GM19468 (cell line): ENCODE data around the gene CDYL.

Experiments used
- ATAC-seq: cut with Tn5 transposase; IDR thresholded peaks from one replicate; pipeline ENCODE4 v1.9.1; 2021; ENCODE audit warnings: mild to moderate bottlenecking, moderate library complexity, moderate number of reproducible peaks; ENCODE audit not compliant: unreplicated experiment; ENCODE audit errors: extremely low read depth

Gene CDYL

GRCh38 chr6:4801491-4802110 is 25.4 kb downstream of the CDYL start:
- no peak for ATAC-seq

- ATAC-seq, result peak; percentile 52
These were observed 26.2 kb downstream of the CDYL start for GRCh38 chr6:4802312-4802935.

GRCh38 chr6:4803343-4803744 is 27.1 kb downstream of the CDYL start:
- ATAC-seq, result no peak

- no peak for ATAC-seq
These were observed 27.9 kb downstream of the CDYL start for GRCh38 chr6:4804095-4804494.

- ATAC-seq, result no peak
These were observed 29.5 kb downstream of the CDYL start for GRCh38 chr6:4805553-4806336.

- ATAC-seq, result no peak
These were observed 30.1 kb downstream of the CDYL start for GRCh38 chr6:4806337-4806725.

- ATAC-seq, result no peak
These were observed 30.6 kb downstream of the CDYL start for GRCh38 chr6:4806791-4807190.

- no peak for ATAC-seq
These were observed 32.2 kb downstream of the CDYL start for GRCh38 chr6:4808396-4808795.

- ATAC-seq, result no peak
These were observed 34.1 kb downstream of the CDYL start for GRCh38 chr6:4809999-4810918.

- no peak for ATAC-seq
These were observed 35.9 kb downstream of the CDYL start for GRCh38 chr6:4812068-4812467.

GRCh38 chr6:4813055-4813454 is 36.9 kb downstream of the CDYL start:
- no peak for ATAC-seq

- ATAC-seq, result no peak
These were observed 38.0 kb downstream of the CDYL start for GRCh38 chr6:4814212-4814611.

- no peak for ATAC-seq
These were observed 38.8 kb downstream of the CDYL start for GRCh38 chr6:4814987-4815386.

GRCh38 chr6:4815584-4815983 is 39.4 kb downstream of the CDYL start:
- no peak for ATAC-seq

GRCh38 chr6:4816904-4817303 is 40.7 kb downstream of the CDYL start:
- ATAC-seq, result no peak

- no peak for ATAC-seq
These were observed 41.3 kb downstream of the CDYL start for GRCh38 chr6:4817551-4817950.

- ATAC-seq, result no peak
These were observed 42.2 kb downstream of the CDYL start for GRCh38 chr6:4818272-4818938.

- no peak for ATAC-seq
These were observed 43.6 kb downstream of the CDYL start for GRCh38 chr6:4819706-4820283.

- ATAC-seq, result no peak
These were observed 44.6 kb downstream of the CDYL start for GRCh38 chr6:4820704-4821276.
